SH-SY5Y (cell line): ENCODE measurements around the gene POLA1.

Experiments
- GATA2 ChIP-seq: IDR thresholded peaks from 2 replicates; pipeline ENCODE4 v1.6.1; 2011; ENCODE audit warnings: mild to moderate bottlenecking, low read depth, low read length
- GATA3 ChIP-seq: IDR thresholded peaks from 2 replicates; pipeline ENCODE4 v1.6.1; 2011; ENCODE audit warnings: low read depth, mild to moderate bottlenecking, low read length, moderate library complexity

DNA sequence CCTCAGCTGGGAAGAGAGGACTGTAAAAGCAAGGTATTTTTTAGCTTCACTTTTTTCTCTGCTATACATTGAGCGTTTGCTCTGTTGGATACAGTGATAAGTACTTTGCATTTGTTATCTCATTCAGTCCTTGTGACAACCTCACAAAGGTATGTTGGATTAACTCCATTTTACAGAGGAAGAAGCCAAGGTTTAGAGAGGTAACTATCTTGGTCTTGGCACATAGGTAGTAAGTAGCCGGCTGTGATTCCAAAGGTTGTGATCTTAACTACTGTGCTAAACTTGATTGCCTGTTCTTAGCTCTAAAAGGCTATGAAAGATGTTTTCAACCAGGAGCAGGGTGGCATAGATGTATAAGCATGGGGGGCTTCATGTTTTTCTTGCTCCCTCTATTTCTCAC, 134.4 kb downstream of the POLA1 start:
- no peak for TF ChIP-seq GATA2
- no peak for TF ChIP-seq GATA3
